HepG2 (cell line): ENCODE measurements around the gene TJAP1. TPM values are rescaled to one million over a fixed set of nuclear protein-coding genes. Genes with fewer than 3 reads are reported as not detected.
A peak's percentile ranks its signal among the peaks of the same experiment; 100 is the strongest.

Experiments used
- ATF2 ChIP-seq: sonication (generic); formaldehyde crosslinking; IDR thresholded peaks from 2 replicates; pipeline ENCODE4 v1.4.0; 2020; ENCODE audit warnings: missing genetic modification reagents
- BORCS8-MEF2B ChIP-seq: sonication (generic); formaldehyde crosslinking; IDR thresholded peaks from 2 replicates; pipeline ENCODE4 v1.8.0; 2022; ENCODE audit warnings: mild to moderate bottlenecking, missing genetic modification reagents
- ELF3 ChIP-seq: IDR thresholded peaks from 2 replicates; pipeline ENCODE4 v1.6.1; 2016; ENCODE audit warnings: missing genetic modification reagents, missing compliant biosample characterization
- FIP1L1 ChIP-seq: fragments of 200-400 bp; formaldehyde crosslinking; IDR thresholded peaks from 2 replicates; pipeline ENCODE4 v1.6.1; 2018; ENCODE audit warnings: low read depth, mild to moderate bottlenecking, low read length, moderate library complexity, borderline replicate concordance; ENCODE audit not compliant: insufficient read depth
- GATAD2A ChIP-seq: IDR thresholded peaks from 2 replicates; pipeline ENCODE4 v1.6.1; 2016
- NRL ChIP-seq: sonication (generic); formaldehyde crosslinking; IDR thresholded peaks from 2 replicates; pipeline ENCODE4 v1.5.0; 2020; ENCODE audit warnings: missing genetic modification reagents, mild to moderate bottlenecking, moderate library complexity, borderline replicate concordance
- PHF5A ChIP-seq: IDR thresholded peaks from one replicate; pipeline ENCODE4 v1.6.1; 2018; ENCODE audit warnings: low read depth, missing genetic modification reagents; ENCODE audit not compliant: unreplicated experiment
- RBFOX2 ChIP-seq: fragments of 200-400 bp; formaldehyde crosslinking; IDR thresholded peaks from 2 replicates; pipeline ENCODE4 v1.6.1; 2017; ENCODE audit warnings: low read depth, mild to moderate bottlenecking, low read length
- RFXAP ChIP-seq: sonication (generic); formaldehyde crosslinking; IDR thresholded peaks from 2 replicates; pipeline ENCODE4 v1.4.0; 2020; ENCODE audit warnings: missing genetic modification reagents, borderline replicate concordance
- SAP130 ChIP-seq: IDR thresholded peaks from 2 replicates; pipeline ENCODE4 v1.6.1; 2016; ENCODE audit warnings: low read depth
- ZBTB7B ChIP-seq: sonication (generic); formaldehyde crosslinking; IDR thresholded peaks from 2 replicates; pipeline ENCODE4 v1.4.0; 2020; ENCODE audit warnings: missing genetic modification reagents
- ZFP90 ChIP-seq: sonication (generic); formaldehyde crosslinking; IDR thresholded peaks from 2 replicates; pipeline ENCODE4 v1.8.0; 2022; ENCODE audit warnings: missing genetic modification reagents, mild to moderate bottlenecking, inconsistent platforms, borderline replicate concordance
- ZFY ChIP-seq: sonication (generic); formaldehyde crosslinking; IDR thresholded peaks from 2 replicates; pipeline ENCODE4 v1.4.0; 2020; ENCODE audit warnings: missing genetic modification reagents
- ZNF383 ChIP-seq: sonication (generic); formaldehyde crosslinking; IDR thresholded peaks from 2 replicates; pipeline ENCODE4 v1.4.0; 2020; ENCODE audit warnings: missing genetic modification reagents, mild to moderate bottlenecking, borderline replicate concordance
- ZNF558 ChIP-seq: sonication (generic); formaldehyde crosslinking; IDR thresholded peaks from 2 replicates; pipeline ENCODE4 v1.9.0; 2022; ENCODE audit warnings: mild to moderate bottlenecking, missing genetic modification reagents, borderline replicate concordance
- ZNF746 ChIP-seq: sonication (generic); formaldehyde crosslinking; IDR thresholded peaks from 2 replicates; pipeline ENCODE4 v1.8.0; 2022; ENCODE audit warnings: mild to moderate bottlenecking, missing genetic modification reagents
- polyA plus RNA-seq, 8 experiments: library from polyadenylated mRNA; depleted of rRNA in 3 of 8; stranded (reverse) in 7 of 8; unstranded in 1 of 8; fragments of >200 nt; fragmentation: Illumina TruSeq in 4 of 8; extraction: Trizol in 4 of 8; gene quantifications; 2 replicates each; pipeline versions ENCODE4 v1.2.1 to v1.2.3, GENCODE V29; 2011 to 2016; ENCODE audit warnings: low read depth in 4 of 8, missing spikeins in 1 of 8, mixed read lengths in 1 of 8; ENCODE audit not compliant: insufficient read depth in 1 of 8
- total RNA-seq, 5 experiments: library from RNA; depleted of rRNA; stranded (reverse); fragments of >200 nt; fragmentation: Illumina TruSeq; extraction: Trizol; gene quantifications; 2 replicates each; pipeline ENCODE4 v1.2.3, GENCODE V29; 2016; ENCODE audit warnings: low read depth in 1 of 5
- TF ChIP-seq, protein P1 (sequence below): sonication (generic); formaldehyde crosslinking; IDR thresholded peaks from 2 replicates; pipeline ENCODE4 v1.4.0; 2020; ENCODE audit warnings: missing genetic modification reagents
- TF ChIP-seq, protein P2 (sequence below): sonication (generic); IDR thresholded peaks from 2 replicates; pipeline ENCODE4 v1.6.1; 2016; ENCODE audit warnings: low read depth, borderline replicate concordance
- TF ChIP-seq, protein P3 (sequence below): IDR thresholded peaks from 2 replicates; pipeline ENCODE4 v1.6.1; 2016; ENCODE audit warnings: mild to moderate bottlenecking
- TF ChIP-seq, protein P4 (sequence below): sonication (generic); formaldehyde crosslinking; IDR thresholded peaks from 2 replicates; pipeline ENCODE4 v1.4.0; 2020; ENCODE audit warnings: missing genetic modification reagents, borderline replicate concordance

Gene TJAP1
- total and polyA plus RNA-seq, 2 of the 13 experiments (the other 11 are each of a cell fraction or from before 2014, with no cell fraction given) = 15.7 to 41.6 TPM

- TF ChIP-seq, protein P1, sequence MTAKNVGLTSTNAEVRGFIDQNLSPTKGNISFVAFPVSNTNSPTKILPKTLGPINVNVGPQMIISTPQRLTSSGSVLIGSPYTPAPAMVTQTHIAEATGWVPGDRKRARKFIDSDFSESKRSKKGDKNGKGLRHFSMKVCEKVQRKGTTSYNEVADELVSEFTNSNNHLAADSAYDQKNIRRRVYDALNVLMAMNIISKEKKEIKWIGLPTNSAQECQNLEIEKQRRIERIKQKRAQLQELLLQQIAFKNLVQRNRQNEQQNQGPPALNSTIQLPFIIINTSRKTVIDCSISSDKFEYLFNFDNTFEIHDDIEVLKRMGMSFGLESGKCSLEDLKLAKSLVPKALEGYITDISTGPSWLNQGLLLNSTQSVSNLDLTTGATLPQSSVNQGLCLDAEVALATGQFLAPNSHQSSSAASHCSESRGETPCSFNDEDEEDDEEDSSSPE (CRISPR knock-in tag) = 0 out of 2 replicates have a peak, but pooled peaks have one; percentile 17
- TF ChIP-seq SAP130 (peak; percentile 98), RBFOX2 (peak; percentile 86), ZBTB7B (CRISPR knock-in tag) (no peak), ZFY (CRISPR knock-in tag) (peak; percentile 59; the same call in 1 of the 2 replicates), ATF2 (CRISPR knock-in tag) (0 out of 2 replicates have a peak, but pooled peaks have one; percentile 17), ELF3 (CRISPR knock-in tag) (peak; percentile 19; the same call in 1 of the 2 replicates), FIP1L1 (no peak), ZNF558 (peak; percentile 30; the same call in 1 of the 2 replicates), PHF5A (no peak), NRL (CRISPR knock-in tag) (peak; percentile 78; the same call in 1 of the 2 replicates), ZFP90 (CRISPR knock-in tag) (0 out of 2 replicates have a peak, but pooled peaks have one; percentile 23), RFXAP (CRISPR knock-in tag) (peak; percentile 99), GATAD2A (no peak), ZNF746 (CRISPR knock-in tag) (no peak), ZNF383 (CRISPR knock-in tag) (no peak), BORCS8-MEF2B (CRISPR knock-in tag) (peak; percentile 88; the same call in 1 of the 2 replicates)
- TF ChIP-seq, protein P2, sequence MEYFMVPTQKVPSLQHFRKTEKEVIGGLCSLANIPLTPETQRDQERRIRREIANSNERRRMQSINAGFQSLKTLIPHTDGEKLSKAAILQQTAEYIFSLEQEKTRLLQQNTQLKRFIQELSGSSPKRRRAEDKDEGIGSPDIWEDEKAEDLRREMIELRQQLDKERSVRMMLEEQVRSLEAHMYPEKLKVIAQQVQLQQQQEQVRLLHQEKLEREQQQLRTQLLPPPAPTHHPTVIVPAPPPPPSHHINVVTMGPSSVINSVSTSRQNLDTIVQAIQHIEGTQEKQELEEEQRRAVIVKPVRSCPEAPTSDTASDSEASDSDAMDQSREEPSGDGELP = no peak; the same call in 1 of the 2 replicates
- TF ChIP-seq, protein P3, sequence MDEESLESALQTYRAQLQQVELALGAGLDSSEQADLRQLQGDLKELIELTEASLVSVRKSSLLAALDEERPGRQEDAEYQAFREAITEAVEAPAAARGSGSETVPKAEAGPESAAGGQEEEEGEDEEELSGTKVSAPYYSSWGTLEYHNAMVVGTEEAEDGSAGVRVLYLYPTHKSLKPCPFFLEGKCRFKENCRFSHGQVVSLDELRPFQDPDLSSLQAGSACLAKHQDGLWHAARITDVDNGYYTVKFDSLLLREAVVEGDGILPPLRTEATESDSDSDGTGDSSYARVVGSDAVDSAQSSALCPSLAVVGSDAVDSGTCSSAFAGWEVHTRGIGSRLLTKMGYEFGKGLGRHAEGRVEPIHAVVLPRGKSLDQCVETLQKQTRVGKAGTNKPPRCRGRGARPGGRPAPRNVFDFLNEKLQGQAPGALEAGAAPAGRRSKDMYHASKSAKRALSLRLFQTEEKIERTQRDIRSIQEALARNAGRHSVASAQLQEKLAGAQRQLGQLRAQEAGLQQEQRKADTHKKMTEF (CRISPR knock-in tag) = peak; percentile 45; the same call in 1 of the 2 replicates
- TF ChIP-seq, protein P4, sequence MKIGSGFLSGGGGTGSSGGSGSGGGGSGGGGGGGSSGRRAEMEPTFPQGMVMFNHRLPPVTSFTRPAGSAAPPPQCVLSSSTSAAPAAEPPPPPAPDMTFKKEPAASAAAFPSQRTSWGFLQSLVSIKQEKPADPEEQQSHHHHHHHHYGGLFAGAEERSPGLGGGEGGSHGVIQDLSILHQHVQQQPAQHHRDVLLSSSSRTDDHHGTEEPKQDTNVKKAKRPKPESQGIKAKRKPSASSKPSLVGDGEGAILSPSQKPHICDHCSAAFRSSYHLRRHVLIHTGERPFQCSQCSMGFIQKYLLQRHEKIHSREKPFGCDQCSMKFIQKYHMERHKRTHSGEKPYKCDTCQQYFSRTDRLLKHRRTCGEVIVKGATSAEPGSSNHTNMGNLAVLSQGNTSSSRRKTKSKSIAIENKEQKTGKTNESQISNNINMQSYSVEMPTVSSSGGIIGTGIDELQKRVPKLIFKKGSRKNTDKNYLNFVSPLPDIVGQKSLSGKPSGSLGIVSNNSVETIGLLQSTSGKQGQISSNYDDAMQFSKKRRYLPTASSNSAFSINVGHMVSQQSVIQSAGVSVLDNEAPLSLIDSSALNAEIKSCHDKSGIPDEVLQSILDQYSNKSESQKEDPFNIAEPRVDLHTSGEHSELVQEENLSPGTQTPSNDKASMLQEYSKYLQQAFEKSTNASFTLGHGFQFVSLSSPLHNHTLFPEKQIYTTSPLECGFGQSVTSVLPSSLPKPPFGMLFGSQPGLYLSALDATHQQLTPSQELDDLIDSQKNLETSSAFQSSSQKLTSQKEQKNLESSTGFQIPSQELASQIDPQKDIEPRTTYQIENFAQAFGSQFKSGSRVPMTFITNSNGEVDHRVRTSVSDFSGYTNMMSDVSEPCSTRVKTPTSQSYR (CRISPR knock-in tag) = no peak
Observed at GRCh38 chr6:43509984-43510826, 32.8 kb downstream of the TJAP1 start, which contains the start of gene LRRC73 (continued).
